Suppressor macrophage treated with lipopolysaccharide for 1 hour (primary cell): ENCODE data around the gene GEMIN4.
"Not testable (repeated sequence)": the region's sequence is repeated elsewhere in the genome, so short reads cannot be mapped to it uniquely, and the experiment has no call there.

Experiments used
- DNase-seq, 3 donors: peaks; one replicate each; pipeline ENCODE4 v3.0.0-alpha.2; 2020 to 2022

Gene GEMIN4

DNA sequence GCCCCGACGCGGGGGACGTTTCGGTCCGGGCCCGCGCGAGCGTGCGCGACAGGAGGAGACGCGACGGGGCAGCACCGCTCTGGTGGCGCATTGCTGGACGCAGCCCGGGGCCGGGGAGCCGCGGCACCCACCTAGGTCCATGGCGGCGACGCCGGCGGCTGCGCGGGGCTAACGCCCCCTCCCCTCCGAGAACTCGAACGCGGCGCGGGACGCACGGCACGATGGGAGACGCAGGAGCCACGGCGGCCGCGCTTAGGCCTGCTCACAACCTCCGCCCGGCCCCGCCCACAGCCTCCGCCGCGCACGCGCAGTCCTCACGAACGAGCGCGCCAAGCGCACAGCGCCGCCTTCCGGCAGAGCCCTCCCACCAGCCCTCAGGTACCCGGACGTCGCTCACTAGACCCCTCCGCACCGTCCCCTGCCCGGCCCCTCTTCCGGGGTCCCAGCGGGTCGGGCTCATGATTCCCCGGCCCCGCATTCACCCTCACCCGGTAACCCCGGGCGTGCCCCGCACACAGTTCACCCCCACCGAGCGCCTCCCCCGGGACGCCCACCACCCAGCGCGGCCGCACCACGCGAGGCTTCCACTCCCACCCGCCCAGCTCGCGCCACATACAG lies at the start of gene GEMIN4:
GEMIN4 (minus strand) TSS at position 263 of the 618 bp plus-strand sequence; CDS start at position 141, 122 bp downstream.
- peak; percentile 90 to 97 (median 96) for DNase-seq

DNA sequence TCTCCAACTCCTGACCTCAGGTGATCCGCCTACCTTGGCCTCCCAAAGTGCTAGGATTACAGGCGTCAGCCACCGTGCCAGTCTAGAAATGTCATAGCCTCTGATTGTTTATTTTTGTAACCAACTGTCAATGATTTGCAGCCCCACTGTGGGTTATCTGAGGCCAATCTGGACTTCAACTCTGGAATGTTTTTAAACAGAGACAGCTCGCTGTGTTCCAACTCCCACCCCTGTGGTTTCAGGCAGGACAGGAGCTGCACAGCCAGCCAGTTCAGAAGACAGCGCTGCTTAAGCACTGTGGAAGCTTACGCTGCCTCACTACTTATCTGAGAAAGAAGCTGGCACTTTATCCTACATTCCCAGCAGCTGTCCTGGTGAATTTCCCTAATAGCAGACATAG lies 49.6 kb upstream of the GEMIN4 start:
- no peak for DNase-seq

DNA sequence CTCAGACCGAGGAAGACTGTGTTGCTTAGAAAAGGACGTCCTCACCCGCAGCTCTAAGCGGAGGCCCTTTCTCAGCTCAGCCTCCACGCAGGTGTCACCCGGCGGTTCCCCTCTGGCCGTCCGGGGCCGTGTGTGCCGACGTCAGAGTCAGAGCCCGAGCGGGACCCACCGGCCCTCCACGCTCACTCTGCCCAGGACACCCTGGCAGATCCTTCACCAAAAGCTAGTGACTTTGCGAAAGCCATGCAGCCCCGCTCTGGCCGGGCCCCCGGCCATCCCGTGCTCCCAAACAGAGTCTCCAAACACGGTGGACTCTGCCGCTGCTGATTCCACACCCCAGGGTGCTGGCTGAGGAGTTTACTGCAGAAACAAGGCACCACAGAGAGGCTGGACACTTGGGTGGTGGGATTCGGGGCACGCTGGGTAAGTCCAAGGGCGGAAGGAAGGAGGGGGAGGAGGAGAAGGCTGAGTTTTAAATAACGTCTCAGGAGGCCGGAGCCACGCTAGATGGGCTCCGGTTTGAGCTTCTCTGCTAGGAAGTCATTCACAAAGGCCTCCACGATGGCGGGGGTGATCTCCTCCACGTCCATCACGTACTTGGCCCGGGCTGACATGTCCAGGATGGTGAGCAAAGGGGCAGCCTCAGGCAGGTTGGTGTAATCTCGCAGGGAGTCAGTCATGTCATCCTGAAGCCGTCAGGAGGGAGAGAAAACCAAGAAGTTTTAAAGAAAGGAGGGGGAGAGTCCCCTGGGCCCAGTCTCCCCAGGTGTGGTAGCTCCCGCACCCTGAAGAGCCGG lies 48.6 kb upstream of the GEMIN4 start:
- no peak for DNase-seq

DNA sequence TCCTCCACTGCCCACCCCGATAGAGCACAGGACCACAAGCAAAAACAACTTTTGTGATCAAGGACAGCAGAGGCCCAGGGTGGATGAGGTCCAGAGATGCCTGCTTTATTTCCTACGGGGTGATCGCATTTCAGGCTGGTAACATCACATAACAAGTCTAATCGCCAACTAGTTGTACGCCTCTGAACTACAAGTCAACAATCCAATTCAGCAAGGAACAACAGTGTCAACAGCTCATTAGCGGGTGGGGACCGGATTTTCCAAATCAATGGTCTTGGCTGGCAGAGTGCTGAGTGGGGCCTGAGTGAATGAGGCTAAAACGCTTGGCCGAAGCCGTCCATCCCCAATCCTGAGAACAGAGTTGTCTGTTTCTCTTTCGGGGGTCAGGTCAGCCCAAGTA lies 47.2 kb upstream of the GEMIN4 start:
- no peak for DNase-seq

DNA sequence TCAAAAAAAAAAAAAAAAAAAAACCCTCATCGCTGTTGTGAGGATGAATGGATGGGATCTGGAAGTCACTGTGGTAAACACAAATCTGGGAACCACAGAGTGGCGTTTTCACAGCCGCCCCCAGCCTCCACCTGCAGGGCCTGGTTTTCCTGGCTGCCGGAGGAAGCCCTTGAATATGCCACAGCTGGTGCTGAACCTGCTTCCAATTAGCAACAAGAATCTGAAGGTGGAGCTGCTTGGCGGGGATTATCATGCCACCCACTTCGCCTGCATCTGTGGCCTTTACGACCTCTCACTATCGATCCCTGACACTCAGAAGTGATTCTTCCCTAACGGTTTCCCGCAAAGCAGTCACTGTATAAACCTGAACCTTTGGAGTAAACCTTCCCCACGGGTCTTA lies 46.2 kb upstream of the GEMIN4 start:
- no peak for DNase-seq

DNA sequence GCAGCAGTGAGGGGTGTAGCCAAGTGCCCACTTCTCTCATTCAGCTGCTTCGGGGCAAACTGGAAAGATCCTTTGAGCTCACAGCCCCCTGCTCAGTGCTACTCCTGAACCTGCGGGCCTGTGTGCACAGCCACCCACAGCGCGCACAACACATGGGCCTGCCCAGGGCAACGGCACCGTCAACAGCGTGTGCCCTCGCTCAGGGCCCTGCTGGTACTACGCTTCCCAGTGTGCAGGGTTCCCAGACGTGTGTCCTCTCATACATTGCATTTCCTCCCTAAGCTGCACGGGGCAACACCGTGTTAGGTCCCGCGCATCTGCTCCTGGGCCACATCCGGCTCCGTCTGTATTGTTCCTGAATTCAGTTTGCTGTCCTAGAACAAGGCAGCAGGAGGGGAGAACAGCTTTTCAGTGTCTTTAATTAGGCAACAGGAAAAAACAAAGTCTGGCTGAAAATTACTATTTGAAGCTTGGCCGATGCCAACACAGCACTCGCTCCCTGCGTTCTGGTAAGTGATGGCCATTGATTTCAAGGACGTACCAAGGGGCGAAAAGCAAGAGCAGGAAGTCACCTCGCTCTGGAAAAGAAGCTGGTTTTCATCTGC lies 45.3 kb upstream of the GEMIN4 start:
- no peak for DNase-seq

DNA sequence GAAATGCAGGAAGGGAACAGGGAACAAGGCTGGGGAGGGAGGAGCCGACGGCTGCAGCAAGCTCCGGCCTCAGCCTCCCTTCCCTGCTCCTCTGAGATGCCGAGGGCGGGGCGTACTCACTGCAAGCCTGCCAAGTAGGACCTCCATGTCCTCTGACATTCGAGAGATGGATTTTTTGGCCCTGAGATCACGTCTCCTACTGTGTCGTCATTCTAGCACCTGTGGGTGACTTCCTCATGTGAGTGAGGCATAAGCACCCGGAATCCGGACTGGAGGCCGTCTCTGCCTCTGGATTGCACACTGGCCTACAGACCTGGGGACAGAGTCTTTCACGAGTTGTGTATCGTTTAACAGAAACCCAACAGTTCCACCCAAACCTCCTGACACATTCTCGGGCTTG lies 44.5 kb upstream of the GEMIN4 start:
- peak in 1 of 3 donors; percentile 15 for DNase-seq

DNA sequence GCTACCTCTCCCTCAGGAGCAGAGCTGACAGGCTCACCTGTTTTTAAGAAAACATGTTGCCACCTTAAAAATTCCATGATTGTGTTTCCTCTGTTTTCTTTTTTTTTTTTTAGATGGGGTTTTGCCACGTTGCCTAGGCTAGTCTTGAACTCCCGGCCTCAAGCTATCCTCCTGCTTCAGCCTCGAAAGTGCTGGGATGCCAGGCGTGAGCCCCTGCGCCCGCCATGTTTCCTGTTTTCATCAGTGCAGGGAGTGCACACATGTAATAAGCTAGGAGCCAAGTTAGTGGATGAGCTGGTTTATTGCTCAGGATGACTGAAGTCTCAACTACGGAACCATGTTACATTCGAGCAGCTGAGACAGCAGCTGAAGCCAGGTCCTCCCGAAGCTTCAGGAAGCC lies 43.7 kb upstream of the GEMIN4 start:
- DNase-seq, result no peak

DNA sequence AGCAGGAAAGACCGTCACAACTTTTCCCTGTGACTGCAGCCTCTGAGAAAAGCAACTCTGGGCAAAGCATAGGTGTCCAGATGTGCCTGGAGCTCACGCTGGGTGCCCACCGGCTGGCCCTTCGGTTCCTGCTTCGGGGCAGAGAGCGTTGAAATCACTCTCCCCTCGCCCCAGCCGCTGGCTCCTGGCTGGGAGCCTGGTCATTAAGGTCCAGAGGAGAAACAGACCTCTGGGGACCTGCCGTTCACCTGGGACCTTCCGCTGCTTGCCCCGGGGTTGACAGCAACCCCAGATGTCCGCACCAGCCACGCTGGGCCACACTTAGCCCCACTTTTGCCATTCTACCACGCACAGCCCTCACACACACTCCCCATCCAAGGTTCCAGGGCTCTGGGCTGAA lies 43.2 kb upstream of the GEMIN4 start:
- no peak for DNase-seq

DNA sequence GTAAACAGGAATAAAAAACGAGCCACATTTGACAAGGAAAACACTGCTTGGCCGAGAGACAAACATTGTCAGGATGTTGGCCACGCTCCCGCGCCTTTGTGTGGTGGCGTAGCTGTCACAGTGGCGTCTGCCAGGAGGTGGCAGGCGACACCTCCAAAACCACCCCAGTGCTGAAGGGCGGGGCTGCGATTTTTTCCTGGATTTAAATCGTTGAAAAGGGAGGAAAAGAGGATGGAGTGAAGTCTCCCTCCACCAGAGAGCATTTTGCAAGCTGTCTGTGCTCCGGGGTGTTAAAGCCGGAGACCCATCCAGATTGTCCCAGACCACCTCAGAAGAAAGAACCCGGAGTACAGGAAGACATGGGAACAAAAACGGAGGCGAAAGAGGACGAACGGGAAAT lies 42.8 kb upstream of the GEMIN4 start:
- DNase-seq, result peak; percentile 69 to 83 (median 72)

DNA sequence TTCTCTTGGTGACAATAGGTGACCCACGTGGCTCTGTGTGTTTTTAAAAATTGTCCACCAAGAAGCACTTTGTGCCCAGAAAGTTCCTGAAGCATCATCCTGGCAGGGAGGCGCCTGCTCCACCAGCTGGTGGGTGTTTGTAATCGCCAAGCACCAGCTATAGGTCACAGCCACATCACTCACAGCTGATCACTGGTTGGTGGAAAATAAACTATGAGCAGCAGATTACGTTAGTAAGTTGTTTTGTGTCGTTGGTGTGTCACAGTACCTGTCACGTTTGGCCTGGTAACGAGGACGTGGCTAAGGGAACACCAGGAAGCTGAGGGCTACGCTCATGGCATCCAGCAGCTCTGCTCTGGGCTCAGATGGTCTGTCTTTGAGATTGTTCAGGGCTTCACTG lies 40.2 kb upstream of the GEMIN4 start:
- DNase-seq, result no peak

DNA sequence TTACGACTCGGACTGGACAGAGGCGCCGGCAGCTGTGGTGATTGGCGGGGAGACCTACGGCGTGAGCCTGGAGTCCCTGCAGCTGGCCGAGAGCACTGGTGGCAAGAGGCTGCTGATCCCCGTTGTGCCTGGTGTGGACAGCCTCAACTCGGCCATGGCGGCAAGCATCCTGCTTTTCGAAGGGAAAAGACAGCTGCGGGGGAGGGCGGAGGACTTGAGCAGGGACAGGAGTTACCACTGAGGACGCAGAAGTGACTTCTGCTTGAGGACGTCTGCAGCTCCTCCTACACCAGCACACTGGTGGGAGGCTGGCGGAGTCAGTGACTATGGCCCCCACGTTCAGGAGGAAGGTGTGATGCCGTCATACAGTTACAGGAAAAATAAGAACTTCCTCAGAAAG lies 39.8 kb upstream of the GEMIN4 start:
- no peak for DNase-seq

DNA sequence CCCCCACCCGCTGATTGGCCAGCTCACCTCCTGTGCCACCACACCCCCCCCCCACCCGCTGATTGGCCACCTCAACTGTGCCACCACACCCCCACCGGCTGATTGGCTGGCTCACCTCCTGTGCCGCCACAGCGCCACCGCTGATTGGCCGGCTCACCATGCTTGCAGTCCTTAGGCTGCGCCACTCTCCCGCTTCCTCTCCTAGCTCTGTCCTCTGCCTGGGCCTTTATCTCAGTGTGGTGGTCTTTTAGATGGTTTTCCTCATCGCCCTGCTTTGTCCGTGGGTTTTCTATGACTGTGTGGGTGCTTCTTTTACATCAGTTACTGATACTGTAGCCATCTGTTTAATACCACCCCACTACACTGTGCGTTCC lies 38.8 kb upstream of the GEMIN4 start:
- not testable (repeated sequence) for DNase-seq

DNA sequence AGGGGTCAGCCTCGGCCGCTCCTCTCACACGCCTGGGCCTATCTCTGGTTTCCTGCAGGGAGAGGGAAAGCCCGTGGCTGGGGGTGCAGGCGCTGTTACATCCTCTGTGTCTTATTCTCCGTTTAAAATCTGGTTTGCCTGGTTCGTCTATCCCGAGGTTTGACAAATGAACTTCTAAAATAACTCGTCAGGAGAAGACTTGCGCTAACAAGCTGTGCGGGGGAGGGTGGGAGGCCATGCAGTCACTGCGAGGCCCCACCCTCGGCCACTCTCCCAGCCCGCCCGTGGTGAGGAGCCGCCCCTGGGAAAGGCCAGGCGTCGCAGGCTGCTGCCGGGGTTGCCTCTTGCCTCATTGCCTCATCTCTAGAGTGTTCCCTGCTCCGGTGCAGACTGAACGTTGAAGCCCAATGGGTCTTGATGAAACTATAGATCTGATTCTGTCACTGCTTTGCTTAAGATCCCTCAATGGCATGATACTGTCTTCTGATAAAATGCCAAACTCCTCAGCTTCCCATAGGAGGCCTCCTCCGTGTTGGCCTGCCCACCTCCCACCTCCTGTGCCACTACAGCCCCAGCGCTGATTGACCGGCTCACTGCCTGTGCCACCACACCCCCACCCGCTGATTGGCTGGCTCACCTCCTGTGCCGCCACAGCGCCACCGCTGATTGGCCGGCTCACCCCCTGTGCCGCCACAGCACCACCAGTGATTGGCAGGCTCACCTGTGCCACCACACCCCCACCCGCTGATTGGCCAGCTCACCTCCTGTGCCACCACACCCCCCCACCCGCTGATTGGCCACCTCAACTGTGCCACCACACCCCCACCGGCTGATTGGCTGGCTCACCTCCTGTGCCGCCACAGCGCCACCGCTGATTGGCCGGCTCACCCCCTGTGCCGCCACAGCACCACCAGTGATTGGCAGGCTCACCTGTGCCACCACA lies 38.1 kb upstream of the GEMIN4 start:
- DNase-seq, result not testable (repeated sequence)

DNA sequence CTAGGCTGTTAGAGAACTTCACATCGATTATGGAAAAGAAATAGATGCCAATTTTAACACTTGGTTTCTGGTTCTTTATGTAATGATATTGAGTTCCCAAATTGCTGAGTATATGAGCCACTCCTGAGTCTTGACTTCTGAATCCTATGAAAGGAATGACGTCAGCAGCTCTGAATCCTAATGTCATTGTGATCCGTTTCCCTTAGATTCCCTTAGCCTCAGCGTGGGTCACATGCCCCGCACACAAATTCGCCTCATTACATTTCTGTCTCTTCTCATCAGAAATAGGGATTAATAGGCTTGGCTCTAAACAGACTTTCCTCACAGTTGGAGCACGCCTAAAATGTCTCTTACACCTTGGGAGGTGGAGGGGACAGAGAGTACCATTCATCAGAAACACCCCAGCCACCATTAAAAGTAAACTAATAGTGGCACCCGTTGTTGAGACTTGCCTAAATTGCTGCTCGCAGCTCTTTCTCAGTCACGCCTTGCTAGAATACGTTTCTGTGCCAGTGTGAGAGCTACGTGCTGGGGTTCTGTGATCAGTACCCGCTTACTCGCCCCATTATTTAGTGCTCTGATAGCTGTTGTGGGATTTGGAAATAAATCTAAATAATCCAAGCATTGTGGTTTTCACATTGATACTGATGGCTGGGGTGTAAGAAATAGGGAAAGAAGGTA lies 37.2 kb upstream of the GEMIN4 start:
- no peak for DNase-seq

DNA sequence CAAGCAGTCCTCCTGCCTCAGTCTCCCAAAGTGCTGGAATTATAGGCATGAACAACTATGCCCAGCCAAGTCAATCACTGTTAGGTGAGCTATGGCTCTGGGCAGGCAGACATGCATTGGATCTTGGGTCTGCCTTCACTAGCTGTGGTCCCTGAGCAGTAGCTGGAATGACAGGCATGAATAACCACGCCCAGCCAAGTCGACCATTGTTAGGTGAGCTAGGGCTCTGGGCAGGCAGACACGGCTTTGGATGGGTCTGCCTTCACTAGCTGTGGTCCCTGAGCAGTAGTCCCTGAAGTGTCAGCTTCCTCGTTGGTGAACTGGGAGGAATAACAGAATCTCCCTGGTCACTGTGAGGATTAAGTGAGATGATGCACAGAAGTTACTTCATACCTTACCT lies 36.5 kb upstream of the GEMIN4 start:
- DNase-seq, result no peak

DNA sequence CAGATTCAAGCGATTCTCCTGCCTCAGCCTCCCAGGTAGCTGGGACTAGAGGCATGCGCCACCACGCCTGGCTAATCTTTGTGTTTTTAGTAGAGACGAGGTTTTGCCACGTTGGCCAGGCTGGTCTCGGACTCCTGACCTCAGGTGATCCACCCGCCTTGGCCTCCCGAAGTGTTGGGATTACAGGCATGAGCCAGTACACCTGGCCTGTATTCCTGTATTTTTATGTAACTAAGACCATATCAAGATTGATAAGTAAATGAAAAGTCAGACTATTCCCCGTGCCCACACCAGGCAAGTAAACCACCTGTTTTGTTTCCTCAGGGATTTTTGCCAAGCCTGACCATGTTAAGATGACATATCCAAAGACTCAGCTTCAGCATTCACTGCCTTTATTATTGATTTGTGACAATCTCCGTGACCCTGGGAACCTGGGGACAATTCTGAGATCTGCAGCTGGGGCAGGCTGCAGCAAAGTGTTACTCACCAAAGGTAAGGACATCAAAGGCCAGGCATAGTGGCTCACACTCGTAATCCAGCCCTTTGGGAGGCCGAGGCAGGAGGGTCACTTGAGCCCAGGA lies 35.7 kb upstream of the GEMIN4 start:
- no peak for DNase-seq

DNA sequence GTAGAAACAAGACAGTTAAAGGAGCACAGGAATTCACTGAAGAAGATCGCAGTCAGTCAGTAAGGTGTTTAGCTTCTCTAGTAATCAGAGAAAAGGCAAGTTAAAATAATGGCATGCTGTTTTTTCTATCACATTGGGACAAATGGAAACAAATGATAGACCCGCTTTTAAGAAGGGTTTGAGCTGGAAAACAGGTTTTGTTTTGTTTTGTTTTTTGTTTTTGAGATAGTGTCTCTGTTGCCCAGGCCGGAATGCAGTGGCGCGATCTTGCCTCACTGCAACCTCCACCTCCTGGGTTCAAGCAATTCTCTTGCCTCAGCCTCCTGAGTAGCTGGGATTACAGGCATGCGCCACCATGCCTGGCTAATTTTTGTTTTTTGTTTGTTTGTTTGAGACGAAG lies 33.8 kb upstream of the GEMIN4 start:
- DNase-seq, result not testable (repeated sequence)

DNA sequence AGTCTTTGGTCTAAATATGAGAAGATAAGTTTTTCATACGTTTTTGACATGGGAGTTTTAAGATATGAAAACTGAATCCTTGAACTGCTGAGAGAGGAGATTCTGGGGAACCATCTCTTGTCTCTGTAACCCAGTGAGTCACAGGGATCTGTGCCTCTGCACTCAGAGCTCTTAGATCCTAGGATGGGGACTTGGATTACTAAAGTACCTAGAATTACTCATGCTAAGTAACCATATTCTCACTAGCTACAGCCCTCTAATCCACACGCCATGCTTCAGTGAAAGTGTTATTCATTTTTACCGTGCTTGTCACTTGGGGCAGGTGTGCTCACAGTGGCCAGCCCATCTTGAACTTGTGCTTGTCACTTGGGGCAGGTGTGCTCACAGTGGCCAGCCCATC lies 32.1 kb upstream of the GEMIN4 start:
- no peak for DNase-seq

DNA sequence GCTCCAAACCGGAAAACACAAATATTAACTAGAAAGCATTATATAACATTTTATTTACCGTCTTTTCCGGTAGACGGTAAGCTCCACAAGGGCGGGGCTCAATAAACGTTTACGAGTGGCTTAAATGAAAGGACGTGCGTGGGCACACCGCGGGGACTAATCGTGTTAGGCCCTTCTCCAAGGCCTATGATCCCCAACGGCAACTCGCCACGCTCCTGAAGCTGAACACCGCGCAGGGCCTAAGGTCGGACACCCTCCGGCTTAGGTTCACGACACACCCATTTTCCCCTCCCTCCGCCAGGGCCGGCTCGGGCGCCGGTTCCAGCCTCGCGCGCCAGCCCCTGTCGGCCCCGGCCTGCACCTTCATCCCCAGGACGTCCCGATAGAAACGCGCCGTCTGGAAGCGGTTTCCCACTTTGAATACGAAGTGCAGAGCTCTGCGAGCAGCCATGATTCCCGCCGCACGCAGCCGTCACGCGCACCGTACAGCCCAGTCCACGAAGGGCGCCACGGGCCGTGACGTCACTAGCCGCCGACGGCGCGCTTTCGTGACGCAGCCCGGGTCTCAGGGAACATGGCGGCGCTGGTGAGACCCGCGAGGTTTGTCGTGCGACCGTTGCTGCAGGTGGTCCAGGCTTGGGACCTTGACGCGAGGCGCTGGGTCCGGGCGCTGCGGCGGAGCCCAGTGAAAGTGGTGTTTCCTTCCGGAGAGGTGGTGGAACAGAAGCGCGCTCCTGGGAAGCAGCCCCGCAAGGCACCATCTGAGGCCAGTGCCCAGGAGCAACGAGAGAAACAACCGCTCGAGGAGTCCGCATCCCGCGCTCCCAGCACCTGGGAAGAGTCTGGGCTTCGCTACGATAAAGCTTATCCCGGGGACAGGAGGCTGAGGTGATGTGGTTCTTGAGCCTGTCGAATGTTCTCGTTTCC lies 30.0 kb upstream of the GEMIN4 start, which contains the start of the genes GLOD4 and MRM3:
GLOD4 (minus strand) TSS at position 476 of the 927 bp plus-strand sequence; CDS start at position 451, 25 bp downstream.
MRM3 (plus strand) TSS at position 549 of the 927 bp plus-strand sequence; CDS start at position 575, 26 bp downstream.
- DNase-seq, result peak; percentile 93 to 97 (median 96)

DNA sequence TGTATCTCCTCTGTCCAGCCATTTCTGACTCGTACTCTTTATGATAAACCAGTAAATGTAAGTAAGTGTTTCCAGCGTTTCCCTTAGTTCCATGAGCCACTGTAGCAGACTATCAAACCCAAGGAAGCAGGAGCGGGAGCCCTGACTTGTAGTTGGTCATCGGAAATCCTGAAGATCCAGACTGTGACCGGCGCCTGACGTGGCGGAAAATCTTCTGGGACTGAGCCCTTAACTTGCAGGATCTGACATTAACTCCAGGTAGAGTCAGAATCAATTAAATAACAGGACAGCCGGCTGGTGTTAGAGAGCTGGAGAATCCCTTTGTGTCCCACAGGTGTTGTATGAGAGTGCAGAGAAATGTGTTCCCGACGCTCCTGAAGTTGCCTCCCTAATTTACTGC lies 26.0 kb upstream of the GEMIN4 start:
- no peak for DNase-seq
